SK-N-SH (cell line): ENCODE measurements around the gene LRP6.

ENCODE experiments used
- CTCF ChIP-seq: fragments of 200-600 bp; sonication (generic); IDR thresholded peaks from 2 replicates; pipeline ENCODE4 v1.6.1; 2017; ENCODE audit warnings: antibody characterized with exemption, mild to moderate bottlenecking, moderate library complexity
- ELF1 ChIP-seq: IDR thresholded peaks from 2 replicates; pipeline ENCODE4 v1.4.0; 2012
- GABPA ChIP-seq: IDR thresholded peaks from 2 replicates; pipeline ENCODE4 v1.4.0; 2012; ENCODE audit warnings: low read depth, mild to moderate bottlenecking
- MXI1 ChIP-seq: IDR thresholded peaks from 2 replicates; pipeline ENCODE4 v1.6.1; 2012; ENCODE audit warnings: mild to moderate bottlenecking, low read depth, low read length, improper control_type of control experiment
- RAD21 ChIP-seq: IDR thresholded peaks from 2 replicates; pipeline ENCODE4 v1.6.1; 2012; ENCODE audit warnings: mild to moderate bottlenecking, low read length
- YY1 ChIP-seq: IDR thresholded peaks from 2 replicates; pipeline ENCODE4 v1.4.0; 2012; ENCODE audit warnings: low read depth, mild to moderate bottlenecking

- TF ChIP-seq RAD21 (no peak), CTCF (no peak), YY1 (no peak), GABPA (no peak), ELF1 (no peak), MXI1 (no peak)
Observed at GRCh38 chr12:12087693-12088034, 179.2 kb downstream of the LRP6 start.
